ENCODE data around the gene UQCRHL.

- TF ChIP-seq POLR2A (IDR thresholded peaks at IDR 0.05) (no peak), CTCF (IDR thresholded peaks at IDR 0.05) (no peak), POLR2AphosphoS5 (IDR thresholded peaks at IDR 0.05) (no peak)
These were observed 36.5 kb upstream of the UQCRHL start for GRCh38 chr1:15843826-15844572.
